ENCODE data around the gene C6orf132.

GRCh38 chr6:42113936-42114636 lies 28.3 kb downstream of the C6orf132 start:
- no peak for TF ChIP-seq ELK1 (IDR thresholded peaks at IDR 0.05; ENCODE audit: low read depth, low read length)
- TF ChIP-seq CTCF (IDR thresholded peaks at IDR 0.05 in 2 of 3, conservative IDR thresholded peaks at IDR 0.05 in 1 of 3; ENCODE audit: control insufficient read depth in 2 of 3, extremely low read depth in 1 of 3, insufficient read depth in 1 of 3, low read depth in 3 of 3, low read length in 3 of 3), result no peak
- TF ChIP-seq POLR2AphosphoS5 (IDR thresholded peaks at IDR 0.05; ENCODE audit: low read length), result no peak
- TF ChIP-seq NR2C1 (IDR thresholded peaks at IDR 0.05), result no peak
- TF ChIP-seq IKZF1 (conservative IDR thresholded peaks at IDR 0.05), result no peak
- no peak for TF ChIP-seq EZH2 (IDR thresholded peaks at IDR 0.05; ENCODE audit: borderline replicate concordance, control insufficient read depth, low read depth, low read length)
- TF ChIP-seq ZZZ3 (IDR thresholded peaks at IDR 0.05; ENCODE audit: control insufficient read depth, insufficient read length, low read depth), result no peak
- no peak for TF ChIP-seq SMC3 (IDR thresholded peaks at IDR 0.05; ENCODE audit: borderline replicate concordance, low read length)
- TF ChIP-seq SREBF1 (IDR thresholded peaks at IDR 0.05; ENCODE audit: low read length), result no peak
- TF ChIP-seq ZBTB33 (IDR thresholded peaks at IDR 0.05), result no peak
- TF ChIP-seq USF2 (IDR thresholded peaks at IDR 0.05; ENCODE audit: borderline replicate concordance, low read depth, low read length), result no peak

Measured in GM12878 (cell line).